ENCODE measurements around the gene GGTLC2.
"Not testable (repeated sequence)": the region's sequence is repeated elsewhere in the genome, so short reads cannot be mapped to it uniquely, and the experiment has no call there.

DNA sequence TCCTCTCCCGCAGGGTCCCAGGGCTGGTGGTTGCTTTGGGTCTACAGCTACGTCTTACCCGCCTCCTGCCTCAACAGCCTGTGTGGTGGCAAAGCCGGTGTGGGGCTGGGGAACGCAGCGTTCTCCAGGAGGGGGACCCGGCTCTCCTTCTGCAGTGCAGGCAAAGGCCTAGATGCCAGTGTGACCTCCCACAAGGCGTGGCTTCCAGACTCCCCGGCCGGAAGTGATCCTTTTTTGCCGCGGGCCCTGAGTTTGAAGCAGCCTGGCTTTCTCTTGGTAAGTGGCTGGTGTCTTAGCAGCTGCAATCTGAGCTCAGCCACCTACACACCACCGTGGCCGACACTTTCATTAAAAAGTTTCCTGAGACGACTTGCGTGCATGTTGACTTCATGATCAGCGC lies 6.1 kb upstream of the GGTLC2 start:
- TF ChIP-seq, protein P1, sequence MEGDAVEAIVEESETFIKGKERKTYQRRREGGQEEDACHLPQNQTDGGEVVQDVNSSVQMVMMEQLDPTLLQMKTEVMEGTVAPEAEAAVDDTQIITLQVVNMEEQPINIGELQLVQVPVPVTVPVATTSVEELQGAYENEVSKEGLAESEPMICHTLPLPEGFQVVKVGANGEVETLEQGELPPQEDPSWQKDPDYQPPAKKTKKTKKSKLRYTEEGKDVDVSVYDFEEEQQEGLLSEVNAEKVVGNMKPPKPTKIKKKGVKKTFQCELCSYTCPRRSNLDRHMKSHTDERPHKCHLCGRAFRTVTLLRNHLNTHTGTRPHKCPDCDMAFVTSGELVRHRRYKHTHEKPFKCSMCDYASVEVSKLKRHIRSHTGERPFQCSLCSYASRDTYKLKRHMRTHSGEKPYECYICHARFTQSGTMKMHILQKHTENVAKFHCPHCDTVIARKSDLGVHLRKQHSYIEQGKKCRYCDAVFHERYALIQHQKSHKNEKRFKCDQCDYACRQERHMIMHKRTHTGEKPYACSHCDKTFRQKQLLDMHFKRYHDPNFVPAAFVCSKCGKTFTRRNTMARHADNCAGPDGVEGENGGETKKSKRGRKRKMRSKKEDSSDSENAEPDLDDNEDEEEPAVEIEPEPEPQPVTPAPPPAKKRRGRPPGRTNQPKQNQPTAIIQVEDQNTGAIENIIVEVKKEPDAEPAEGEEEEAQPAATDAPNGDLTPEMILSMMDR (conservative IDR thresholded peaks at IDR 0.05; ENCODE audit: low read depth, low read length), result not testable (repeated sequence)
- not testable (repeated sequence) for TF ChIP-seq EZH2 (IDR thresholded peaks at IDR 0.05; ENCODE audit: borderline replicate concordance, low read depth, low read length, poor library complexity, severe bottlenecking)

All from A673 (cell line).